Transverse colon (tissue), 4 donors: Measurements from ENCODE around the gene ANKIB1. TPM values are rescaled to one million over a fixed set of nuclear protein-coding genes. Genes with fewer than 3 reads are reported as not detected.

ENCODE experiments used
- DNase-seq: peaks from one replicate; pipeline ENCODE4 v3.0.0-alpha.2; 2019
- H3K27ac ChIP-seq, 4 donors: fragments of 200-600 bp; sonication (generic); 2 replicates each; pipeline ENCODE4 v1.5.1; 2016 to 2018; ENCODE audit warnings: inconsistent platforms in 4 of 4
- H3K27me3 ChIP-seq: fragments of 200-600 bp; sonication (generic); 2 replicates; pipeline ENCODE4 v1.5.1; 2017; ENCODE audit warnings: inconsistent platforms
- H3K36me3 ChIP-seq, 4 donors: fragments of 200-600 bp; sonication (generic); 2 replicates each; pipeline ENCODE4 v1.5.1; 2017 to 2019; ENCODE audit warnings: inconsistent platforms in 4 of 4
- H3K4me1 ChIP-seq, 4 donors: fragments of 200-600 bp; sonication (generic); 2 replicates each; pipeline ENCODE4 v1.5.1; 2017 to 2020; ENCODE audit warnings: inconsistent platforms in 4 of 4
- H3K4me3 ChIP-seq, 4 donors: fragments of 200-600 bp; sonication (generic); 1 replicate in 1 of 4; 2 replicates in 3 of 4; pipeline versions ENCODE4 v1.5.1 to v1.6.1; 2017 to 2019; ENCODE audit warnings: inconsistent platforms in 4 of 4
- H3K9me3 ChIP-seq, 2 donors: fragments of 200-600 bp; sonication (generic); 2 replicates each; pipeline ENCODE4 v1.5.1; 2017 to 2019; ENCODE audit warnings: inconsistent platforms in 2 of 2
- EP300 ChIP-seq: sonication (generic); formaldehyde crosslinking; IDR thresholded peaks from one replicate; pipeline ENCODE4 v1.6.1; 2017; ENCODE audit warnings: antibody characterized with exemption, low read depth
- POLR2A ChIP-seq: fragments of 450-650 bp; IDR thresholded peaks from one replicate; pipeline ENCODE4 v1.6.1; 2016; ENCODE audit warnings: antibody characterized with exemption, mild to moderate bottlenecking, moderate library complexity
- POLR2AphosphoS5 ChIP-seq, 3 donors: sonication (generic); formaldehyde crosslinking; IDR thresholded peaks; one replicate each; pipeline ENCODE4 v1.6.1; 2016; ENCODE audit warnings: antibody characterized with exemption in 3 of 3
- WGBS, 2 donors: methylation state at CpG; one replicate each; pipeline ENCODE4 v1.1.5; 2018; ENCODE audit warnings: low coverage in 1 of 2; 5-methylcytosine and 5-hydroxymethylcytosine counted together
- in situ Hi-C, 4 donors: fragments of 200-750 bp; cut with MboI; loops; one replicate each; pipeline versions ENCODE4 v1.15.0 to v1.15.1; 2017; ENCODE audit warnings: low sequenced_read_pairs in 3 of 4, low pct_ligation_motif_present in 1 of 4, low pct_unique_long_range_greater_than_20kb in 1 of 4
- intact Hi-C: fragments of 100-400 bp; cut with DNase I; formaldehyde crosslinking; loops from one replicate; pipeline ENCODE4 v1.15.1; 2023; ENCODE audit warnings: low total_unique reads
- total RNA-seq, 4 donors: library from RNA; depleted of rRNA; stranded (reverse); fragments of >200 nt; gene quantifications; one replicate each; pipeline ENCODE4 v1.1.0, GENCODE V29; 2016
- TF ChIP-seq, protein P1 (sequence below), 5 experiments: fragments of 200-600 bp in 3 of 5; fragments of 450-650 bp in 2 of 5; sonication (generic) in 3 of 5; IDR thresholded peaks; 1 replicate in 2 of 5; 2 replicates in 3 of 5; pipeline ENCODE4 v1.5.1; 2016 to 2017; ENCODE audit warnings: antibody characterized with exemption in 5 of 5, inconsistent platforms in 3 of 5, mild to moderate bottlenecking in 2 of 5, moderate library complexity in 1 of 5

Gene ANKIB1
- total RNA-seq, 4 donors from 2014 or later: 29.9 to 45.9 (median 38.5) TPM

DNA sequence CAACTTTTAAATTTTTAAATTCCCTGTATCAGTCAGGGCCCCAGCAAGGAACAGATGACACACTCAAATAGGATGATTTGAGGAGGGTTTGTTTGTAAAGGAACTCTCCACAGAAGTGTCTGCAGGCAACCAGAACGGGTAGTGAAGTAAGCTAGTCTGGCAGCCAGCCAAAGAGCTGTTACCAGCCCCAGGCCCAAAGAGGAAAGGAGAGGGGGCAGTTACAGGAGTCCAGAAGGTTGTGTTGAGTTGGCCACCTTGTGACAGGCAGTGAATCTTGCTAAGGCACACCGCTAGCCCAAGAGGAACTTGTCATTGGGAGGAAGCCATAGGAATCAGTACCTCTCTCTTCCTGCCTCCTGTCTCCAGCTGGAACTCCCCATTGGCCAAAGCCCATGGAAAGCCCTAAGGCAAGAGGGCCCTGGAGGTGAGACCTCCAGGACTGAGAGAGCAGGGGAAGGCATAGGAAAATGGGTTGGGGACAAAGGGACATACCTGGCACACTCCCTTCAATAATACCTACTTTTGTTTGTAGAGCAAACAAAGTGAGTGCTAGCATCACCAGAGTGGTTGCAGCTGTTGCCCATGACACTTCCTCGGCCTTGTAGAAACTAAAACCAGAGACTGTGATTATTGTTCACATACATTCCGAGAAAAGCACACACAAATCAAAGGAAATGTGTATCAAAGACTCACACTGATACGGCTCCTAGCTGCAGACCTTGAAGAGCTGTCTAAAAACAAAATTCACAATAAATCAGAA is 176.1 kb downstream of the ANKIB1 start:
- 24 to 35% methylated on average over 3 to 5 of the region's 5 CpGs for WGBS, 2 donors
- H3K27ac ChIP-seq: peak overlapping the region in 2 of 4 donors; percentile 26 to 38
- no peak for DNase-seq
- no peak overlapping the region for H3K4me3 ChIP-seq
- no peaks in the 10 kb centered on the region for H3K9me3 ChIP-seq
- in situ Hi-C loops: no loop called here
- intact Hi-C loops: no loop called here
- H3K36me3 ChIP-seq: no peaks in the 10 kb centered on the region
- TF ChIP-seq POLR2AphosphoS5 (IDR thresholded peaks at IDR 0.05) (no peak), POLR2A (no peak), EP300 (no peak)
- TF ChIP-seq, protein P1, sequence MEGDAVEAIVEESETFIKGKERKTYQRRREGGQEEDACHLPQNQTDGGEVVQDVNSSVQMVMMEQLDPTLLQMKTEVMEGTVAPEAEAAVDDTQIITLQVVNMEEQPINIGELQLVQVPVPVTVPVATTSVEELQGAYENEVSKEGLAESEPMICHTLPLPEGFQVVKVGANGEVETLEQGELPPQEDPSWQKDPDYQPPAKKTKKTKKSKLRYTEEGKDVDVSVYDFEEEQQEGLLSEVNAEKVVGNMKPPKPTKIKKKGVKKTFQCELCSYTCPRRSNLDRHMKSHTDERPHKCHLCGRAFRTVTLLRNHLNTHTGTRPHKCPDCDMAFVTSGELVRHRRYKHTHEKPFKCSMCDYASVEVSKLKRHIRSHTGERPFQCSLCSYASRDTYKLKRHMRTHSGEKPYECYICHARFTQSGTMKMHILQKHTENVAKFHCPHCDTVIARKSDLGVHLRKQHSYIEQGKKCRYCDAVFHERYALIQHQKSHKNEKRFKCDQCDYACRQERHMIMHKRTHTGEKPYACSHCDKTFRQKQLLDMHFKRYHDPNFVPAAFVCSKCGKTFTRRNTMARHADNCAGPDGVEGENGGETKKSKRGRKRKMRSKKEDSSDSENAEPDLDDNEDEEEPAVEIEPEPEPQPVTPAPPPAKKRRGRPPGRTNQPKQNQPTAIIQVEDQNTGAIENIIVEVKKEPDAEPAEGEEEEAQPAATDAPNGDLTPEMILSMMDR (IDR thresholded peaks at IDR 0.05): no peak
- no peaks in the 10 kb centered on the region for H3K27me3 ChIP-seq
- peaks cover 0 to 10% (median 3%) of the 10 kb centered on the region in 4 donors for H3K4me1 ChIP-seq

DNA sequence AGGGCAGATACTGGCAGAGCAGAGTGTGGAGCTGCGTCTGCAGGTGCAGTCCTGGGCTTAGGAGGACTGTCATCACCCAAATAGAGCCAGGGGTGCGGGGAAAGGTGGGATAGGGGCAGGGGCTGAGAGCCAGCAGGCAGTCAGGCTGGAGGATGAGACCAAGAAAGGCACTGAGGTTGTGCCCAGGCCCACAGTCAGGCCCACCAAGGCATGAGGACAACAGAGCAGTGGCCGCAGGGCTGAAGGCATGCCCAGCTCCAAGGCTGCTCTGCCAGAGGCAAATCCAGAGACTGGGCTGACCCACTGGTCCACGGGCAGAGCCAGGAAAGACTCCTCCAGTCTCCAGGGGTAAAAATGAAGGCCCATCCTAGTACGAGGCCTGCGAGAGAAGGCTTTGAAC is 177.2 kb downstream of the ANKIB1 start:
- in situ Hi-C loops: no loop called here
- H3K4me1 ChIP-seq: peaks cover 0 to 10% (median 3%) of the 10 kb centered on the region in 4 donors
- H3K27me3 ChIP-seq: no peaks in the 10 kb centered on the region
- TF ChIP-seq, protein P1 (IDR thresholded peaks at IDR 0.05): no peak
- TF ChIP-seq EP300 (no peak), POLR2AphosphoS5 (IDR thresholded peaks at IDR 0.05) (no peak), POLR2A (no peak)
- no peaks in the 10 kb centered on the region for H3K9me3 ChIP-seq
- 89 to 98% methylated on average over 3 to 6 of the region's 6 CpGs for WGBS, 2 donors
- no peaks in the 10 kb centered on the region for H3K36me3 ChIP-seq
- H3K27ac ChIP-seq: no peak overlapping the region
- no peak overlapping the region for H3K4me3 ChIP-seq
- DNase-seq: no peak
- intact Hi-C loops: no loop called here

DNA sequence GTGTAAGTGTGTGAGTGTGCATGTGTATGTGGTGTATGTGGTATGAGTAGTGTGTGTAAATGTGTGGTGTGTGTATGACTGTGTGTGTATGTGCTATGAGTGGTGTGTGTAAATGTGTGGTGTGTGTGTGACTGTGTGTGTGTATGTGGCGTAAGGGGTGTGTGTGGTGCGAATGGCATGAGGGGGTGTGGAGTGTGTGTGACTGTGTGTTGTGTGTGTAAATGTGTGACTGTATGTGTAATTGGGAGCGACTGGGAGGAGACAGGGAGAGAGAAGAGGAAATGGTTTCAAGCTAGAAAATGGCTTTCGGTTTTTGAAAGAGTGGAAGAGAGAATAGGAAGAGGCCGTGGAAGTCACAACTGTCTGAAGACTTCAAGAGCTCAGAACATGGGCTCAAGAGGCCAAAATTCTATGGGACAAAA is 177.9 kb downstream of the ANKIB1 start:
- Histone ChIP-seq H3K36me3 (no peaks in the 10 kb centered on the region), H3K4me3 (no peak overlapping the region), H3K9me3 (no peaks in the 10 kb centered on the region), H3K27ac (no peak overlapping the region), H3K4me1 (peaks cover 0 to 10% (median 3%) of the 10 kb centered on the region in 4 donors), H3K27me3 (no peaks in the 10 kb centered on the region)
- intact Hi-C loops: no loop called here
- in situ Hi-C loops: no loop called here
- WGBS, 2 donors: 65 to 76% methylated on average over 5 of the region's 5 CpGs
- TF ChIP-seq, protein P1 (IDR thresholded peaks at IDR 0.05): no peak
- TF ChIP-seq POLR2AphosphoS5 (IDR thresholded peaks at IDR 0.05) (no peak), POLR2A (no peak)
- no peak for DNase-seq

DNA sequence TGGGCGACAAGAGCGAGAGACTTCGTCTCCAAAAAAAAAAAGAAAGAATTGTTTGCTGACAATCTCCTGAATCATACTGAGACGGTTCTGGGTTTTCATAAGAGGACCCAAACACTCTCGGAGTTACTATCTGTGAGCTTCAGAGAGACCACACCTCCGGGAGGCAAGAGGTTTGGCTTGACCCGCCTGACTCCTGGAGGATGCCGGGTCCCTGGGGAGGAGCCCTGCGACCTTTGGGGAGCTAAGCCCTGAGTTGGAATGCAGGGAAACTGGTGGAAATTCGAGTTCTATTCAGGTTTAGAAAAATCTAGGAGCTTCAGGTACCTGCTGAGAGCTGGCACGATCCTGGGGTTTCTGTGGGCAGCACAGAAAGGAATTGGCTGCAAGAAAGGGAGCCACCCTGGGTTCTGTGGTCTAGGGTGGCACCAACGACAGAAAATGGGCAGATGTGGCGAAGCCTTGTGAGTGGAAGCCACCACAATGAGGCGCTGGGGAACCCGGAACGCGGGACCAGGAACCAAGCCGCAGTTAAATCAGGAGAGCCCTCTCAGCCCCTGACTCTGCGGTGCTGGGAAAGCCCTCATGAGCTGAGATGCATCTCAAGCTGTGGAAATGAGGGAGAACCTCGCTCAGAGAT is 179.7 kb downstream of the ANKIB1 start:
- Histone ChIP-seq H3K27ac (no peak overlapping the region), H3K4me1 (peaks cover 0 to 10% (median 3%) of the 10 kb centered on the region in 4 donors), H3K27me3 (no peaks in the 10 kb centered on the region), H3K4me3 (no peak overlapping the region), H3K36me3 (no peaks in the 10 kb centered on the region), H3K9me3 (no peaks in the 10 kb centered on the region)
- TF ChIP-seq POLR2AphosphoS5 (IDR thresholded peaks at IDR 0.05): no peak
- no peak for TF ChIP-seq EP300
- TF ChIP-seq, protein P1 (IDR thresholded peaks at IDR 0.05): no peak
- TF ChIP-seq POLR2A: no peak
- intact Hi-C loops: no loop called here
- DNase-seq: peak; percentile 22
- WGBS, 2 donors: 52 to 60% methylated on average over 10 to 20 of the region's 20 CpGs
- in situ Hi-C loops: loop anchor here in 2 of 4 donors (25.0 kb wide), 1 partner anchor 188 kb away; the partner anchor contains the start of genes ANKIB1 (in 2 of the 2) and KRIT1 (in 2 of the 2)
